IgD-negative memory B cell (primary cell): ENCODE results near the gene MRPS34. TPM values are rescaled to one million over a fixed set of nuclear protein-coding genes. Genes with fewer than 3 reads are reported as not detected.

Source experiments
- H3K27ac Mint-ChIP-seq, 3 donors: one replicate each; pipeline ENCODE4 v1.8.0; 2020 to 2022; ENCODE audit warnings: mild to moderate bottlenecking in 3 of 3, mixed read lengths in 3 of 3, moderate library complexity in 1 of 3
- H3K27me3 Mint-ChIP-seq: one replicate; pipeline ENCODE4 v1.8.0; 2021; ENCODE audit warnings: mixed read lengths
- H3K36me3 Mint-ChIP-seq: one replicate; pipeline ENCODE4 v1.8.0; 2020; ENCODE audit warnings: mild to moderate bottlenecking, mixed read lengths
- H3K4me1 Mint-ChIP-seq, 3 donors: one replicate each; pipeline ENCODE4 v1.8.0; 2020 to 2022; ENCODE audit warnings: mixed read lengths in 3 of 3, mild to moderate bottlenecking in 1 of 3
- H3K4me3 Mint-ChIP-seq, 4 donors: one replicate each; pipeline ENCODE4 v1.8.0; 2020 to 2022; ENCODE audit warnings: mild to moderate bottlenecking in 4 of 4, mixed read lengths in 4 of 4, moderate library complexity in 3 of 4
- H3K9me3 Mint-ChIP-seq, 3 donors: one replicate each; pipeline ENCODE4 v1.8.0; 2020 to 2021; ENCODE audit warnings: mixed read lengths in 3 of 3, mild to moderate bottlenecking in 1 of 3
- polyA plus RNA-seq: library from polyadenylated mRNA; unstranded; fragments of 300-500 nt; fragmentation: Illumina TruSeq; gene quantifications from one replicate; pipeline ENCODE4 v1.2.3, GENCODE V29; 2021

MRPS34 gene
- polyA plus RNA-seq, 1 donor from 2014 or later, result 156 TPM

DNA sequence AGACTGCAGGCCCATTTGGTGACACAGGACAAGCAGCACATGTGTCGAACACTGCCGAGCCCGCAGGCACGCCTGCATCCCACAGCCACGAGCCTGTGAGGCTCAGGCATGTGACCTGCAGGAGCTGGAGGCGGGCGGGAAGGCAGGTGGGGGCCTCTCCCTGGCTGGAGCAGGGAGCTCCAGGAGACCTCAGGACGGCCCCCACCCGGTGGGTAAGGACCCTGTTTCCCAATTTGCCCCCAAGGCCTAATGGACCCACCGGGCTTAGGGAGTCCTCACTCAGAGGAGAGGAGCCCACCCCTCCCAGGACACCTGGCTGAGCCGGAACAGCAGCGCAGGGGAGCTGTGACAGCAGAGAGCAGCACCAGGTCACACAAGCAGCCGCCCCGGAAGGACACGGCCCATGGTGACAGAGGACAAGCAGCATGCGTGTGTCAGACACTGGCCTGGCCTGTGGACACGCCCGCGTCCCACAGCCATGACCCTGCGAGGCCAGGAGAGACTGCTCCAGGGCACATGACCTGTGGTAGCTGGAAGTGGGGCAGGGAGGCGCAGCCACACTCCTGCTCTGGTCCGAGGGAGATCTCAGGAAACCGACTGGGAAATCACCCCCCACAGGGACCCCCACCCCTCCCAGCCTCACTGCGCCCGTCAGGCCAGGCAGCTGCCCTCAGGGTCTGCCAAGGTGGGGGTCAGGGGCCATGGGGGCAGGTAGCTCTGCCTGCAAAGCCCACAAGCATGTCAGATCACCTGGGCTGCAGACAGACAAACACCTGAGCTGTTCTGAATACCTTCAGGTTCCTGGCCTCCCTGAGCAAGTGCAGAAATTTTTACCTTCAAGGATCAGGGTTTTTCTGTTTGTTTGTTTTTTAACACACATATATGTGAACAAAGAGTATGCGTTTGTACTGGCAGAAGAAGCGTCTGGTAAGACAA is 7.1 kb upstream of the MRPS34 start:
- Mint-ChIP-seq H3K4me3 (peak overlapping the region; percentile 30 to 65 (median 42)), H3K36me3 (no peaks in the 10 kb centered on the region), H3K9me3 (no peaks in the 10 kb centered on the region), H3K4me1 (peaks cover 0 to 13% (median 4%) of the 10 kb centered on the region in 3 donors), H3K27ac (peak overlapping the region in 1 of 3 donors; percentile 74), H3K27me3 (no peaks in the 10 kb centered on the region)

DNA sequence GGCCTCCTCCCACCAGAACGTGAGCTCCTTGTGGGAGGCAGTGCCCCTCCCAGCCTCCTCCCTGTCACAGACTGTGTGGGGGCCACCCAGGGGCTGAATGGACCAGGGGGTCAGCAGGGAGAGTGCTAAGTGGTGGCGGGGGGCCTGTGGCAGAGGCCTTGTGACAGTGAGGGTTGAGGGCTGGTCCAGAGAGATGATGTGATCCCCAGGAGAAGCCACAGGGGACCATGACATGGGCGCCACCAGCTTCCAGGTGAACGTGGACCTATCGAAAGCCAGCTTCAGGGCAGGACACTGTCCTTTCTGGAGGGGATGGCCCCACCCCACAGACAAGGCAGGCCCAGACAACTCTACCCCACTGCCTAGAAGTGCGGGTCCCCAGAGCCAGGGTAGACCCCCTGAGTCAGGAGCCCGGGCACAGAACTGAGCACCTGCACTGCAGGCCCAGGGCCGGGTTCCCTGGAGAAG is 6.3 kb upstream of the MRPS34 start:
- H3K9me3 Mint-ChIP-seq, result no peaks in the 10 kb centered on the region
- no peaks in the 10 kb centered on the region for H3K36me3 Mint-ChIP-seq
- H3K4me3 Mint-ChIP-seq, result peak overlapping the region in 1 of 4 donors; percentile 60
- H3K27me3 Mint-ChIP-seq, result no peaks in the 10 kb centered on the region
- peak overlapping the region in 1 of 3 donors; percentile 96 for H3K27ac Mint-ChIP-seq
- H3K4me1 Mint-ChIP-seq, result peaks cover 0 to 14% (median 3%) of the 10 kb centered on the region in 3 donors

DNA sequence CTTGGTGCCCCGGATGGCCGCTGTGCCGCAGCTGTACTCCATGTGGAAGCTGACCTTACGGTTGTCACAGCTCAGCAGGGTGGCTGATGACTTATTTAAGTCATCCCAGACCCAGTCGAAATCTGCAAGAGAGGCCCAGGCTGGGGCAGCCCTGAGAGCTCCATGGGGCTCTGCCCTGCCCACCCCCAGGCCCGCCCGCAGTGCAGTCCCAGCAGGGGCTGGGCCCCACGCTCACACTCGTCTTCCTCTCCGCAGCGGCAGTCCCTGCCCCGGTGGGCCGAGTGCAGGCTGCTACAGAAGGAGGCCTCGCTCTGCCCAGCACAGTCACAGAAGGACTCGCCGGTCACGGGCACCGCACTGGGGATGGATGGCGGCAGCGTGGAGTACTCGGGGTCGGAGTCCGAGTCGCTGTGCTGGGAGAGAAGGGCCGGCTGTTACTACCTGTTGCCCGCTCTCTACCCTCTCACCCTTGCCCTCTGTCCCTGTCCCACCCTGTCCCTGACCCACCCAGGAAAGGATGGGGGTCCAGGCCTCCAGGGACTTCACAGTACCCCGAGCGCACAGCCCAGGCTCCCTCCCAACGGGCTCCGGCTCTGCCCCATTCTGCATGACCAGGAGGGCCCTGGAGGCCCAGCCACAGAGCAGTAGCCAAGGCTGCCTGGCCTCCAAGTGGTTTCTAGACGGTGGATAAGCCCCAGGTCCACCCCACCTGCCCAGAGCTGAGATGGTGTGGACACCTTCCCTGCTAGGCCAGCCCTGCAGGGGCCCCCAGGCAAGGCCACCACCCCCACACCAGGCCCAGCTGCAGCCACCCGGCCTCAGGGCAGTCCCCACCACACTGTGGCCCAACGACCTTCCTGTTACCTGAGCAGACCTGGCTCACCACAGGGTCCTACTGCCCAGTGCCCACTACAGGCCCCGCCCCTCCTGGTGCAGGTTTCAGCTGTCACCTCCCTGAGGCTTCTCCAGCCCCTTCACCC is 5.6 kb upstream of the MRPS34 start:
- peak overlapping the region in 2 of 4 donors; percentile 43 to 60 for H3K4me3 Mint-ChIP-seq
- H3K36me3 Mint-ChIP-seq, result no peaks in the 10 kb centered on the region

DNA sequence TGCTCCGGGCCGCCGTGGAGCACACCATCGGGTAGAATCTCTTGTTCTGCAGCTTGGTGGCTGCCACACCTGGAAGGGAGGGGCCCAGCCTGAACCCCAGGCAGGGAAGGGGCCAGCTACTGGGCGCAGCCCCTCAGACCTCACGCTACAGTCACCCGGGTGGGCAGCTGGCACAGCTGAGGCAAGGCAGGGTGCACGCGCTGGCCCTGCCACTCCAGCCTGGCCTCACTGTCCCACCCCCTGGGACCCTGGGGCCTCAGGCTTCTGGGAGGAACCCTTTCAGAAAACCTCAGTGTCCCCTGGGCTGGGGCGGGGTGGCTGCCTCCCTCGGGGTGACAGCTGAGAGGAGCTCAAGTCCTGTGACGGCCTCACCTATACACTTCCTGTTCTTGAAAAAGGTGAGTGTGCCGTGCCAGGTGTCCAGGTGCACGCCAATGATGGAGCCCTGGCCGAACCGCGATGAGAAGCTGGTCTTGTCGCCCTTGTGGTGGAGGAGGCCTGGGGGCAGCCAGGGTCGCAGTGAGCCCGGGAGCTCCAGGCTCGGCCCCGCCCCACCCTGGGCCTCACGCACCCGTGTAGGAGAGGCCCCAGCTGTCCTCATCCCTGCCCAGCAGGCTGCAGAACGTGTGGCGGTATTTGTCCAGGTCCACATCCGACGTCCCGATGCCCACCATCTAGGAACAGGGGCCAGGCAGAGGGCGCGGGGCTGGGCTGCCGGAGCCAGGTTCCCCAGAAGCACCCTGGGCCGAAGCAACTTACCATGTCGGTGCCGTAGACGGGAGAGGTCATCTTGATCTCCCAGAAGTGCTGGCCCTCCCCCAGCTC is 4.7 kb upstream of the MRPS34 start:
- H3K36me3 Mint-ChIP-seq, result no peaks in the 10 kb centered on the region
- no peaks in the 10 kb centered on the region for H3K9me3 Mint-ChIP-seq
- no peaks in the 10 kb centered on the region for H3K27me3 Mint-ChIP-seq
- H3K4me1 Mint-ChIP-seq, result peaks cover 0 to 14% (median 6%) of the 10 kb centered on the region in 3 donors
- H3K27ac Mint-ChIP-seq, result no peak overlapping the region
- H3K4me3 Mint-ChIP-seq, result peak overlapping the region in 2 of 4 donors; percentile 43 to 60

More for the DNA sequence above, 5.6 kb upstream of the MRPS34 start:
- H3K27ac Mint-ChIP-seq, result peak overlapping the region in 1 of 3 donors; percentile 96
- H3K27me3 Mint-ChIP-seq, result no peaks in the 10 kb centered on the region
- no peaks in the 10 kb centered on the region for H3K9me3 Mint-ChIP-seq
- peaks cover 0 to 17% (median 6%) of the 10 kb centered on the region in 3 donors for H3K4me1 Mint-ChIP-seq

DNA sequence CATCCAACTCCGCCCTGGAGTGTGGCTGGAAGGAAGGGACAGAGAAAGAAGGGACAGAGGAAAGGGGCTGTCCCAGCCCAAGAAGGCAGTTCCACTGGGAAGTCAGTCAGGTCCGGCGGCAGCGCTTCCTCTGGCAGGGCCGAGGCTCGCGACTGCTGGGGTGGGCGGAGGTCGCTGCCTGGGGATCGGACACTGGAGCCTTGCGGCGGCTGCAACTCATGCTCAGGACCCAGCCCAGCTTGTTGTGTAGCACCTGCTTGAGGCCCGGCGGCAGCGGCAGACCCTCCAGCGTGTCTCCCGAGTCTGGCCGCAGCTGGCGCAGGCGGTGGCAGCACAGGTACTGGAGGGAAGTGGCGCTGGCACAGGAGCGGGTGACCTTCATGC is 4.0 kb upstream of the MRPS34 start:
- H3K27ac Mint-ChIP-seq, result peak overlapping the region in 1 of 3 donors; percentile 70
- no peaks in the 10 kb centered on the region for H3K9me3 Mint-ChIP-seq

GRCh38 chr16:1776672-1776955 is 3.7 kb upstream of the MRPS34 start:
- Mint-ChIP-seq H3K27ac (peak overlapping the region in 1 of 3 donors; percentile 70), H3K9me3 (no peaks in the 10 kb centered on the region)

More for the DNA sequence above, 4.0 kb upstream of the MRPS34 start:
- Mint-ChIP-seq H3K36me3 (no peaks in the 10 kb centered on the region), H3K4me1 (peaks cover 5 to 17% (median 6%) of the 10 kb centered on the region in 3 donors), H3K4me3 (peak overlapping the region in 2 of 4 donors; percentile 27 to 60), H3K27me3 (no peaks in the 10 kb centered on the region)

DNA sequence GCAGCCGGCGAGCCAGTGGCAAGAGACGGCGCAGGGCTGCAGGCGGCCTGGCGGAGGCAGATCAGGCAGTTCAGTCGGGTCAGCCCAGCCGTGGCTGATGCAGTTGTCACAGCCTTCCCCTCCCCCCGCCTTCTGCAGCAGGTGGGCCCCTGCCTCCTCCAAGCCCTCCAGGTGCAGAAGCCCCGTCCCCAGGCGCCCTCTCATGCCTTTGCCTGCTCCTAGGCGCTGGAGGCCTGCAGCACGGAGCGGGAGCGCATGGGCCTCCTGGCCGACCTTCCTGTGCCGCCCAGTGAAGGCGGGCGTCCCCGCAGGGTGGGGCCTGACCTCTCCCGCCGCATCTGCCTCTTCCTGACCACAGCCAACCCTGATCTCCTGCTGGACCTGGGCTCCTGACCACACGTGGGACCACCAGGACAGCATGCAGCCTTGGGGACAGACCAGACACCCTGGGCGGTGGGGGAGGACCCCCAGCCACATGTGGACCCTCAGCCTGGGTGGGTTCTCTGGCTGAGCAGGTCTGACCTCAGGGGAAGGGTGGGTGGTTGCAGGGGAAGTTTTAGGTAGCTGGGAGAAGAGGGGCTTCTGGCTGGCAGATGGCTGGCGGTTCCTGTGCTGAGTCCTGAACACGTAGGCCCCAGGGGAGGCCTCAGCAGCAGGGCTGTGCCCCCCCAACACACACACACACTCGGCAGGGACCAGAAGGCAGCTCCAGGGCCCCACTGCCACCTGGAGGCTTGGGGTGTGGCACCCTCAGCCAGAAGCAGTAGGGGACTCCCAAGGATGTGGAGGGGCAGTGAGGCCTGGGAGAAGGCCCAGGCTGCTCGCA is 3.1 kb upstream of the MRPS34 start:
- peaks cover 6 to 12% (median 8%) of the 10 kb centered on the region in 3 donors for H3K4me1 Mint-ChIP-seq
- no peaks in the 10 kb centered on the region for H3K27me3 Mint-ChIP-seq
- peak overlapping the region in 1 of 3 donors; percentile 70 for H3K27ac Mint-ChIP-seq
- H3K9me3 Mint-ChIP-seq, result no peaks in the 10 kb centered on the region
- peak overlapping the region in 2 of 4 donors; percentile 48 to 60 for H3K4me3 Mint-ChIP-seq
- H3K36me3 Mint-ChIP-seq, result no peaks in the 10 kb centered on the region

More at GRCh38 chr16:1776672-1776955, 3.7 kb upstream of the MRPS34 start:
- Mint-ChIP-seq H3K4me1 (peaks cover 6 to 18% (median 8%) of the 10 kb centered on the region in 3 donors), H3K36me3 (no peaks in the 10 kb centered on the region), H3K4me3 (peak overlapping the region in 1 of 4 donors; percentile 60), H3K27me3 (no peaks in the 10 kb centered on the region)

DNA sequence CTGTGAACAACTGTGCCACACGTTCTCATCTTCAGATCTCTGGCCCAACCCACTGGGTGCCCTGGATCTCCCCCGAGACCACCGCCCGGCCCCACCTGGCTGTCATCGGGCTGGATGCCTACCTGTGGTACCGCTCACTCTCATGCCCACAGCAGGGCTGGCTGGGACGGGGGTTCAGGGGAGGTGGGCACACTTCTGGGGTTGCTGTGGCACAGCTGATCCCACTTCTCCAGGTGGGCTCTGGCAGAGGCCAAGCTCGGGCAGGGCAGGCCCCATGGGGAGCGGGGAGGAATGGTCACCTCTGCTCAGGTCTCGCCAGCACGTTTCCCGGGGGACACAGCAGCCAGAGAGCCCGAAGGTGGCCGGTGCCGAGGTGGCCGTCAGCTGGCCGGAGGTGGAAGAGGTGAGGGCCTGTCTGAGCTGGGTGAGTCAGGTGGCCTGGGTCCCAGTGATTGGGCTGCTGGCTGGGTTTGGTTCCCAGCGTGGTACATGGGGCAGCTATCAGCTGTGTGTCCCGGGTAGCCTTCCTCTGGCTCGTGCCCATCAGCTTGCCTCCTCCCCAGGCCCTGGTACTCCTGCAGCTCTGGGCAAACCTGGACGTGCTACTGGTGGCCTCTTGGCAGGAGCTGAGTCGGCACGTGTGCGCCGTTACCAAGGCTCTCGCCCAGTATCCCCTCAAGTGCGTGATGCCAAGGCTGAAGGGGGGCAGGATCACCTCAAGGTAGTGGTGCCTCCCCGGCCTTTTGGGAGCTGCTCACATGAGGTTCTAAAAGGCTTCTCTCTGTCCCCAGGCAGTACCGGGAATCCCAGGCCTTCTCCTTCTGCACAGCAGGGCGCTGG is 2.3 kb upstream of the MRPS34 start:
- peak overlapping the region in 1 of 3 donors; percentile 14 for H3K27ac Mint-ChIP-seq
- peak overlapping the region in 3 of 4 donors; percentile 27 to 60 (median 48) for H3K4me3 Mint-ChIP-seq
- H3K27me3 Mint-ChIP-seq, result no peaks in the 10 kb centered on the region
- no peaks in the 10 kb centered on the region for H3K9me3 Mint-ChIP-seq
- no peaks in the 10 kb centered on the region for H3K36me3 Mint-ChIP-seq
- H3K4me1 Mint-ChIP-seq, result peaks cover 6 to 12% (median 8%) of the 10 kb centered on the region in 3 donors

GRCh38 chr16:1774448-1774780 is 1.5 kb upstream of the MRPS34 start:
- peak overlapping the region in 2 of 3 donors; percentile 83 to 95 for H3K27ac Mint-ChIP-seq
- H3K36me3 Mint-ChIP-seq, result no peaks in the 10 kb centered on the region
- H3K27me3 Mint-ChIP-seq, result no peaks in the 10 kb centered on the region
- H3K9me3 Mint-ChIP-seq, result no peaks in the 10 kb centered on the region
- H3K4me3 Mint-ChIP-seq, result peak overlapping the region in 2 of 4 donors; percentile 94 to 99
- H3K4me1 Mint-ChIP-seq, result peaks cover 6 to 15% (median 8%) of the 10 kb centered on the region in 3 donors

- H3K9me3 Mint-ChIP-seq, result no peaks in the 10 kb centered on the region
- peak overlapping the region in 2 of 3 donors; percentile 83 to 95 for H3K27ac Mint-ChIP-seq
- H3K36me3 Mint-ChIP-seq, result no peaks in the 10 kb centered on the region
- H3K4me1 Mint-ChIP-seq, result peaks cover 6 to 15% (median 8%) of the 10 kb centered on the region in 3 donors
- H3K27me3 Mint-ChIP-seq, result no peaks in the 10 kb centered on the region
- peak overlapping the region; percentile 93 to 99 (median 95) for H3K4me3 Mint-ChIP-seq
Observed at GRCh38 chr16:1773703-1774447, 941 bp upstream of the MRPS34 start.

DNA sequence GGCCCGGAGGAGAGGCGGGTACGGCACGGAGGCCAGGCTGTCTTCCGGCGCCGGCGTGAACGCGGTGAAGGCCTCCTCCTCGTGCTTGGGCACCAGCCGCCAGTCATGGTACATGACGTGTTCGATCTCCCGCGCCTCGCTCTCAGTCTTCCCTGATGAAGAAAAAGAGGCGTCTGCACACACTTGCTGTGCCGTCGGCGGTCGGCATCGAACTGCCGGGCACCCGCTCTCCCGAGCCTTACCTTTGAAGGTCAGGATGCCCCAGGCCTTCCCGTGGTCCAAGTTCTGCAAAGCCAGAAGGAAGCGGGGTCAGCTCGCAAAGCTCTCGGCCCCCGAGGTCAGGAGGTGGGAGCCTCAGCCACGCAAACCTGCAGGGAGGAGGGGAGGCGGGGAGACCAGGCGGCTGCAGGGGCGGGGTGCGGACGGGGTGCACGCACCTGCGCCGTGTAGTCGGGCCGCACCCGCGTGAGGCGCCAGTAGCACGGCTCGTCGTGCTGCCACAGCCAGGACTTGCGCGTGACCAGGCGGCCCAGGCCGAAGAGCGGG is 499 bp downstream of the MRPS34 start, which contains the start of gene EME2:
Gene EME2, plus strand, starts transcription at position 449 of the 546 bp plus-strand sequence. CDS start 418 bp downstream, outside the sequence.
- peak within 1 kb of the TSS; percentile 95 to 99 (median 98) for H3K27ac Mint-ChIP-seq
- no peaks in the 10 kb centered on the region for H3K9me3 Mint-ChIP-seq
- H3K4me1 Mint-ChIP-seq, result peaks cover 6 to 15% (median 8%) of the 10 kb centered on the region in 3 donors
- no peaks in the 10 kb centered on the region for H3K36me3 Mint-ChIP-seq
- peak within 1 kb of the TSS; percentile 94 to 99 (median 95) for H3K4me3 Mint-ChIP-seq
- H3K27me3 Mint-ChIP-seq, result no peaks in the 10 kb centered on the region
